ENCODE results near the gene PLEKHF1.

GRCh38 chr19:29650772-29651387 lies 14.4 kb upstream of the PLEKHF1 start:
- no peak for TF ChIP-seq EZH2phosphoT487 (IDR thresholded peaks at IDR 0.05; ENCODE audit: insufficient read depth, low read depth)
- TF ChIP-seq EZH2 (IDR thresholded peaks at IDR 0.05; ENCODE audit: insufficient read depth, poor library complexity, severe bottlenecking) = no peak

Measured in GM23248 (cell line).